ENCODE data around the gene ADAM30. TPM values are rescaled to one million over a fixed set of nuclear protein-coding genes. Genes with fewer than 3 reads are reported as not detected.

ADAM30 gene
- total RNA-seq, 1 donor from 2014 or later, result not detected

GRCh38 chr1:119893238-119893791, 3.0 kb downstream of the ADAM30 start:
- ChIA-PET CTCF (no interaction called here), POLR2A (no interaction called here)
- Mint-ChIP-seq H3K4me3 (no peak overlapping the region), H3K27ac (no peak overlapping the region), H3K36me3 (ENCODE audit: low read depth) (peaks cover 5% of the 10 kb centered on the region), H3K27me3 (peaks cover 11% of the 10 kb centered on the region), H3K4me1 (no peaks in the 10 kb centered on the region), H3K9me3 (peaks cover 8% of the 10 kb centered on the region)
- no peak for ATAC-seq (ENCODE audit: low read depth)
- TF ChIP-seq CTCF (IDR thresholded peaks at IDR 0.05), result no peak
- intact Hi-C loops (cut with micrococcal nuclease), result no loop called here
- DNase-seq, result no peak

GRCh38 chr1:119891386-119891785, 4.9 kb downstream of the ADAM30 start:
- intact Hi-C loops (cut with micrococcal nuclease), result no loop called here
- no peak for ATAC-seq (ENCODE audit: low read depth)
- H3K27ac Mint-ChIP-seq, result no peak overlapping the region
- peaks cover 11% of the 10 kb centered on the region for H3K9me3 Mint-ChIP-seq
- H3K4me3 Mint-ChIP-seq, result no peak overlapping the region
- no peak for DNase-seq
- ChIA-PET CTCF (no interaction called here), POLR2A (no interaction called here)
- H3K27me3 Mint-ChIP-seq, result peaks cover 11% of the 10 kb centered on the region
- H3K36me3 Mint-ChIP-seq (ENCODE audit: low read depth), result peaks cover 8% of the 10 kb centered on the region
- TF ChIP-seq CTCF (IDR thresholded peaks at IDR 0.05), result no peak
- no peaks in the 10 kb centered on the region for H3K4me1 Mint-ChIP-seq

- no peak for DNase-seq
- Mint-ChIP-seq H3K27me3 (peaks cover 20% of the 10 kb centered on the region), H3K36me3 (ENCODE audit: low read depth) (peaks cover 8% of the 10 kb centered on the region), H3K4me3 (no peak overlapping the region), H3K4me1 (no peaks in the 10 kb centered on the region), H3K9me3 (peaks cover 11% of the 10 kb centered on the region), H3K27ac (no peak overlapping the region)
- no peak for TF ChIP-seq CTCF (IDR thresholded peaks at IDR 0.05)
- no peak for ATAC-seq (ENCODE audit: low read depth)
- CTCF ChIA-PET, result no interaction called here
- intact Hi-C loops (cut with micrococcal nuclease), result loop anchor here (10.0 kb wide), 1 partner anchor 256 kb away; no protein-coding TSS in a partner anchor
- POLR2A ChIA-PET, result no interaction called here
These were observed 7.8 kb downstream of the ADAM30 start for GRCh38 chr1:119888476-119888875.

- ChIA-PET CTCF (interaction anchor here (1.0 kb wide), 1 partner anchor 18 kb away, joined by 4 read pairs; no protein-coding TSS in a partner anchor), POLR2A (no interaction called here)
- Mint-ChIP-seq H3K9me3 (peaks cover 11% of the 10 kb centered on the region), H3K4me3 (no peak overlapping the region), H3K27ac (no peak overlapping the region), H3K36me3 (ENCODE audit: low read depth) (peaks cover 8% of the 10 kb centered on the region), H3K4me1 (no peaks in the 10 kb centered on the region), H3K27me3 (peaks cover 20% of the 10 kb centered on the region)
- TF ChIP-seq CTCF (IDR thresholded peaks at IDR 0.05), result no peak
- intact Hi-C loops (cut with micrococcal nuclease), result loop anchor here (10.0 kb wide), 1 partner anchor 257 kb away; no protein-coding TSS in a partner anchor
- no peak for ATAC-seq (ENCODE audit: low read depth)
- DNase-seq, result no peak
These were observed 8.9 kb downstream of the ADAM30 start for GRCh38 chr1:119887427-119887826.

- POLR2A ChIA-PET, result no interaction called here
- intact Hi-C loops (cut with micrococcal nuclease), result loop anchor here (10.0 kb wide), 1 partner anchor 259 kb away; no protein-coding TSS in a partner anchor
- no peak for DNase-seq
- Mint-ChIP-seq H3K27me3 (peaks cover 20% of the 10 kb centered on the region), H3K36me3 (ENCODE audit: low read depth) (peaks cover 8% of the 10 kb centered on the region), H3K27ac (no peak overlapping the region), H3K9me3 (peaks cover 11% of the 10 kb centered on the region), H3K4me3 (no peak overlapping the region), H3K4me1 (no peaks in the 10 kb centered on the region)
- peak; percentile 52 for ATAC-seq (ENCODE audit: low read depth)
- CTCF ChIA-PET, result no interaction called here
- no peak for TF ChIP-seq CTCF (IDR thresholded peaks at IDR 0.05)
These were observed 10.2 kb downstream of the ADAM30 start for GRCh38 chr1:119885903-119886783.

All from activated B cell treated with CpG ODN at 0.5 μM for 24 hours (primary cell).